EL (cell line): ENCODE measurements around the gene SGTB.
"Not testable (repeated sequence)": the region's sequence is repeated elsewhere in the genome, so short reads cannot be mapped to it uniquely, and the experiment has no call there.

Source experiments
- DNase-seq: peaks from one replicate; pipeline ENCODE4 v3.0.0-alpha.2; 2016

The SGTB gene

GRCh38 chr5:65734196-65734775, 12.4 kb upstream of the SGTB start:
- DNase-seq: not testable (repeated sequence)

DNA sequence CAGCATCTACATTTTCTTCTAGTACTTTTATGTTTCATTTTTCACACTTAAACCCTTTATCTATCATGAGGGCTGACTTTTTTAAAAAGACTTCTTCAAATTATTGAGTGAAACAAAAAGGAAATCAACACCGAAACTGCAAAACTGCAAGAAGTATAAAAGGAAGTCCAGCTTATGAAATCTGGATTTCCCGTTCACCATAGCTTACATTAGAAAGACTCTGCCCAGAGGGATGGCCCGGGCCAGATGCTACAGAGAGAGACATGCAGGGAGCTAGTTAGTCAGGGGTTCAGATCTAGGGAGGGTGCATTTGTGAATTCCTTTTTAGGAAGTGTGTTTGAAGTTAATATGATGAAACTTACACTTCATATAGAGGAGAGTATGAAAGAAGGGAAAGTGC, 10.1 kb upstream of the SGTB start:
- DNase-seq: not testable (repeated sequence)

GRCh38 chr5:65730910-65731309, 9.0 kb upstream of the SGTB start:
- no peak for DNase-seq

- DNase-seq: peak; percentile 12
Observed at GRCh38 chr5:65728218-65728617, 6.3 kb upstream of the SGTB start.

DNA sequence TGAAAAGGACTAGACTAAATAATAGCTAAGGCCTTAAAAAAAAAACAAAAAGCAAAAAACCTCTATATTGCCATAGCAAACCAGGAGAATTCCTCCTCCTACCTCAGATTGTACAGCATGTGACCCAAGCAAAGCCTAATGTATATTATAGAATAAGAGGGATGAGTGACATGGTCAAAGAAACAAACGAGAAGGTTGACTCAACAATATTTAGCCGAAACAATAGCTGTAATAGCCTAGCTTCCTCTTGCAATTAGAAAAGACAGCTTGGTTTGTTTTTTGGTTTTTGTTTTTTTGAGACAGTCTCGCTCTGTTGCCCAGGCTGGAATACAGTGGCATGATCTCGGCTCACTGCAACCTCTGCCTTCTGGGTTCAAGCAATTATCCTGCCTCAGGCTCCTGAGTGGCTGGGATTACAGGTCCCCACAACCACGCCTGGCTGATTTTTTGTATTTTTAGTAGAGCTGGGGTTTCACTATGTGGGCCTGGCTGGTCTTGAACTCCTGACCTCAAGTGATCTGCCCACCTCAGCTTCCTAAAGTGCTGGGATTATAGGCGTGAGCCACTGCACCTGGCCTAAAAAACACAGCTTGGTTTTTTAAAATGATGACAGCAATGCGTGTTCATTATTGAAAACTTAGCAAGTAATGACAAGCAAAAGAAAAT, 5.7 kb upstream of the SGTB start:
- DNase-seq: no peak

GRCh38 chr5:65722575-65723403, 880 bp upstream of the SGTB start:
- DNase-seq: peak; percentile 77

GRCh38 chr5:65721050-65721719, 724 bp downstream of the SGTB start:
- peak; percentile 87 for DNase-seq

DNA sequence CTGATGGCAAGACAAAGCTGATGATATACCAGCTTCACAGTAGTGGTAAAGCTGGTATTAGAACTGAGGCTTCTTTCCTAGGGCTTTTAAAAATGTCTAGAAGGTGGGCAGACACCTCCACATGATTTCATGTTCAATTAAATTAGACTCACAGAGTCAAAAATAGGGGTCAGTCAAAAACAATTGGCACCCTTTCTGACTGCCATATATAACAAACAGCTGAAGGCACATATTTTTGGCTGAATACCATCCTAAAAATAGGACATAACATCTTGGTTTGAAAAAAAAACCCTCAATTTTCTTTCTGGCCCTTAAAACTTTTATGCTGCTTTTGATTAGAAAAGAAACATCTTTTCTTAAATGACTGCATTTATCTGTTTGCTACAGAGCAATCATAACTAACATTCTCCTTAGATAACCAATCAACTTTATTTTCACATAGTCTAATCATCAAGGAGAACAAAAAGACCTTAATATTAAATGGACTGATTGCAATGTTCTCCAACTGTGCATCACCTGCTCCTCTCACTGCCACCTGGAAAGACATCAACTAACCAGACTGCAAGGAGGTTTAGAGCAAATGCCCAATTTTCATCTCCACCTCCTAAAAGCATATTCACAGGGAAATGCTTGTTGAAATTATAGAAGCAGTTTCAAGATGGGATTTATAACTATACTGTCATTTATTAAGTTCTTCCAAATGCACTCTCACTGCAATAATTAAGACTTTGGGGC, 3.2 kb downstream of the SGTB start:
- DNase-seq: no peak

GRCh38 chr5:65708145-65708544, 13.8 kb downstream of the SGTB start:
- no peak for DNase-seq

DNA sequence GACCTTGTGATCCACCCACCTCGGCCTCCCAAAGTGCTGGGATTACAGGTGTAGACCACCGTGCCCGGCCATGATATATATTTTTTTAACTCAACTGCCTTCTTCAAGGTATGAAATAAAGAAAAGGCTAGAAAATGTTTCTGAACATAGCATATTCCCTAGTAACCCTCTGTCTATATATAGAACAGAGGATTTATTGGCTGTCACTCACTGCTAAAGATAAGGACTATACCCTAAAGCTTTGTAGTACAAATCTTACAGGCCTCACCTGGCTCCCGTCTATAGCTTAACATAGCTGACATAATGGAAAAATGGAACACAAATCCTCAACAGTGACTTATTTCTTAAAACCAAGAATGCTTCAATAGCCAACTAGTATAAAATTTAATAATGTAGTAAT, 14.2 kb downstream of the SGTB start:
- no peak for DNase-seq

DNA sequence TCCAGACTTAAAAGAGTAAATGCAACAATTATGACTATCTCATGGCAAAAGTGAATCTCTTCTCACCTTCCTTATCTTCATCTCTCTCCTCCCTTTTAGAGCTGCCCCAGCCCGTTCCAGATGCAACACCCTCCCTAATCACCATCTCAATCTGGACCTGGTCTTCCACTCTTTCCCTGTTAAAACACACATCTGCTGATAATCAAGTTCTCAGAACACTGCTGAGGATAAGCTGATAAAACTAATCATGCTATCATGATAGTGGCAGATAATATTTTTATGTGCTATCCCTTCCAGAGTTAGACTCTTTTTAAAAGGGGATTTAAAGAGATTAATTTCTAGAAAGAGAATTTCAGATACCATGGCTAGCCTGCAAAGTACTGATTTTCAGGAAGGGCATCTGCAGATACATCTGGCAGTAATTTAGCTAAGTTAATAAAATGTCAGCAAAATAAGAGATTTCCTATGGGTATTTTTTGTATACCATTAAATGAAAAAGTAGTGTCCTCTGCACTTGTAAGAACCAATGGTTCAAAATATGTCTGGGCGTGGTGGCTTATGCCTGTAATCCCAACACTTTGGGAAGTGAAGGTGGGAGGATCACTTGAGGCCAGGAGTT, 17.2 kb downstream of the SGTB start:
- no peak for DNase-seq

GRCh38 chr5:65702036-65702435, 19.9 kb downstream of the SGTB start:
- no peak for DNase-seq

DNA sequence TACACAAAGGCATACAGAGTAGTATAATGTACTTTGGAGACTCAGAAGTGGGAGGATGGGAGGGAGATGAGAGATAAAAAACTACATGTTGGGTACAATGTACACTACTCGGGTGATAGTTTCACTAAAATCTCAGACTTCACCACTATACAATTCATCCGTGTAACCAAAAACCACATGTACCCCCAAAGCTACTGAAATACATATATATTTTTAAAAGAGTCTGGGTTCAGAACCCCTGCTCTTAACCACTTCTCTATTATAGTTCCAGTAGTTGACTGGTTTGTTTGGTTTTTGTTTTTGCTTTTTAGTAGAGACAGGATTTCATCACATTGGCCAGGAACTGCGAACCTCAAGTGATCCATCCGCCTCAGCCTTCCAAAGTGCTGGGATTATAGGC, 22.6 kb downstream of the SGTB start:
- no peak for DNase-seq

GRCh38 chr5:65696892-65697291, 25.0 kb downstream of the SGTB start:
- DNase-seq: no peak

DNA sequence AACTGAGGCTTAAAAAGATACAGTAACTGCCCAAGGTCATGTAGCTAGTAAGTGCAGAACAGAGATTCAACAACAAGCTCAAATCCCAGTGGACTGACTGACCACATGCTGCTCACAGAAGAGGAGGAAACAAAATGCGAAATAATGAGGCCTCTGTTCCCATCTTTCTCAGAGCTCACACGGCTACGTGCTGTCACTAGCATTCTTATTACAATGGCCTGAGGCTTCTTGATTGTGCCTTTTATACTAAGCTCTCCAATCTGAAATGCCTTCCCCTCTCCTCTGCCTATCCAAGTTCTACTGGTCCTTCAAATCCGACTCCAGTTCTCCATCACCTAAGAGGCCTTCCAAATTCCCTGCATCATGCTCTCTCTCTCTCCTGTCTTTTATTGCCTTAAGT, 26.0 kb downstream of the SGTB start:
- no peak for DNase-seq

DNA sequence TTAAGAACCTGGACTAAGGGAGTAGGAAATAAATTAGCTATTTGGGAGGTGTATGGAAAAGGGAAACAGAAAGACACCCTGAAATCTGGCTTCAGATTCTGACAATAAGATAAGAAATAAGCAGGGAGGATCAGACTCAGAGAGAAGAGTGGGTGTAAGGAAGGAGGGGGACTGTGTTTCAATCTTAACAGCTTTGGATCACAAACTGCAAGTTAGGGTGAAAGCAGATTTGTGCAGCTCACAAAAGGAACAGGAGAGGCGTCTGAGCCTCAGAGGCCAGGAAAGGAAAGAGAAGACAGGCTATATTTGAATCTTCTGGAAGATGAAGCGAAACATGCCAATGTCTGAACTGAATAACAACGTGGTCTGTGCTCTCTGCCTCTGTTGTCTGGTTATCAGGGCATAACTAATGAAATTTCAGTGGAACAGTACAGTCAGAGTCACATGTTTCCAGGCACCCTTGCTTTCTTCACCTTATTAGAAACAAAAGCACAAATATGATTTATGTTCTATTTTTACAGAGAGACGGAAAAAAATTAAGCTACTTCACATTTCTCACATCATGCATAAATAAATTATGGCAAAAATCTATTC, 26.6 kb downstream of the SGTB start:
- no peak for DNase-seq

DNA sequence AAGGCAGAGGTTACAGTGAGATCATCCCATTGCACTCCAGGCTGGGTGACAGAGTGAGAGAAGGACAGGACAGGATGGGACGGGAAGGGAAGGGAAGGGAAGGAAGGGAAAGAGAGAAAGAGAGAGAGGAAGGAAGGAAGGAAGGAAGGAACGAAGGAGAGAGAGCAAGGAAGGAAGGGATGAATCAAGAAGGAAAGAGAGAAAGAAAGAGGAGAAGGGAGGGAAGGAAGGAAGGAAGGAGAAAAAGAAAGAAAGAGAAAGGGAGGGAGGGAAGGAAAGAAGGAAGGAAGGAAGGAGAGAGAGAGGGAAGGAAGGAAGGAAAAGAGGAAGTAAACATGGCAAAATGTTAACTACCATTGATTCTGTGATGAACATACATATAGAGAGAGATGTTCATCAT, 28.8 kb downstream of the SGTB start:
- DNase-seq: no peak

GRCh38 chr5:65682148-65682547, 39.8 kb downstream of the SGTB start:
- no peak for DNase-seq

- not testable (repeated sequence) for DNase-seq
Observed at GRCh38 chr5:65676056-65676455, 45.9 kb downstream of the SGTB start.

- peak; percentile 6 for DNase-seq
Observed at GRCh38 chr5:65674749-65675148, 47.2 kb downstream of the SGTB start.

- peak; percentile 53 for DNase-seq
Observed at GRCh38 chr5:65672796-65673195, 49.1 kb downstream of the SGTB start.

DNA sequence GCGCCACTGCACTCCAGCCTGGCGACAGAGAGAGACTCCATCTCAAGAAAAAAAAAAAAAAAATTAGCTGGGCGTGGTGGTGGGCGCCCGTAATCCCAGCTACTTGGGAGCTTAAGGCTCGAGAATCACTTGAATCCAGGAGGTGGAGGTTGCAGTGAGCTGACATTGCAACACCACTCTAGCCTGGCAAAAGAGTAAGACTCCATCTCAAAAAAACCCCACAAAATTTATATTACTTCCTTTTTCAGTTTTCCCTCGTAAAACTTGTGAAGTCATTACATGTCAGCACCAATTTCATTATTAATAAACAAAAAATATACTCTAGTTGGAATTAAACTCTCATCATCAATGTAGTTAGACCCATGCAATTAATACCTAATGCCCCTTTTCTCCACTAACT, 53.2 kb downstream of the SGTB start:
- no peak for DNase-seq
